ENCODE data around the gene WBP4. TPM values are rescaled to one million over a fixed set of nuclear protein-coding genes. Genes with fewer than 3 reads are reported as not detected.
A peak's percentile ranks its signal among the peaks of the same experiment; 100 is the strongest.
"Not testable (repeated sequence)": the region's sequence is repeated elsewhere in the genome, so short reads cannot be mapped to it uniquely, and the experiment has no call there.

WBP4 gene
- total RNA-seq, 4 donors from 2014 or later = 8.8 to 16.2 (median 14.2) TPM

DNA sequence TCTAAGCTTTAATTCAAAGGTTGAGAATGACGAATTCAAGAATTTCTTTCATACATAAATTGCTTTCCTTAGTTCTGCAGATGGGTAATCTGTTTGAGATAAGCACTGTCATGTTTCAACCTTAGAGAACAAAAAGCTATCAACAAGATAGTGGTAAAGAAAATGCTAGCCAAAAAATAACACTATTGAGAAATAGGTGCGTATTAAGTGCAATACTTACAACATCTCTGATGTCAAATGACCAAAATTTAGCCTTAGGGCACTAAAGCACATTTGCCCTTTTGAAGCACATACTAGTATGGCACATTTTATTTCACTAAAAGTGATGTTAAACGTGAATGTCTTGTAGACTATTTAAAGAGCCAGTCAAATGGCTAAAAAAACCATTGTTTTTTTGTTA is 66.4 kb downstream of the WBP4 start:
- intact Hi-C loops (cut with DNase I; ENCODE audit: low total_unique reads) = no loop called here
- H3K27ac ChIP-seq = no peak overlapping the region
- H3K4me1 ChIP-seq = peaks cover 0 to 4% of the 10 kb centered on the region in 2 donors

GRCh38 chr13:41130356-41130755 is 69.0 kb downstream of the WBP4 start:
- TF ChIP-seq POLR2A (IDR thresholded peaks at IDR 0.05) = no peak
- TF ChIP-seq CTCF (IDR thresholded peaks at IDR 0.05) = no peak
- Histone ChIP-seq H3K36me3 (no peaks in the 10 kb centered on the region), H3K4me3 (no peak overlapping the region), H3K4me1 (peaks cover 0 to 4% of the 10 kb centered on the region in 2 donors), H3K27me3 (no peaks in the 10 kb centered on the region), H3K9me3 (no peaks in the 10 kb centered on the region), H3K27ac (peak overlapping the region in 1 of 2 donors; percentile 13)
- no peak for DNase-seq
- intact Hi-C loops (cut with DNase I; ENCODE audit: low total_unique reads) = loop anchor here (10.0 kb wide), 1 partner anchor 64 kb away; the partner anchor contains the start of gene KBTBD7

More for the DNA sequence above, 66.4 kb downstream of the WBP4 start:
- no peaks in the 10 kb centered on the region for H3K9me3 ChIP-seq
- no peak for DNase-seq
- H3K27me3 ChIP-seq = no peaks in the 10 kb centered on the region
- no peaks in the 10 kb centered on the region for H3K36me3 ChIP-seq
- no peak overlapping the region for H3K4me3 ChIP-seq
- TF ChIP-seq CTCF (IDR thresholded peaks at IDR 0.05) = no peak
- TF ChIP-seq POLR2A (IDR thresholded peaks at IDR 0.05) = no peak

DNA sequence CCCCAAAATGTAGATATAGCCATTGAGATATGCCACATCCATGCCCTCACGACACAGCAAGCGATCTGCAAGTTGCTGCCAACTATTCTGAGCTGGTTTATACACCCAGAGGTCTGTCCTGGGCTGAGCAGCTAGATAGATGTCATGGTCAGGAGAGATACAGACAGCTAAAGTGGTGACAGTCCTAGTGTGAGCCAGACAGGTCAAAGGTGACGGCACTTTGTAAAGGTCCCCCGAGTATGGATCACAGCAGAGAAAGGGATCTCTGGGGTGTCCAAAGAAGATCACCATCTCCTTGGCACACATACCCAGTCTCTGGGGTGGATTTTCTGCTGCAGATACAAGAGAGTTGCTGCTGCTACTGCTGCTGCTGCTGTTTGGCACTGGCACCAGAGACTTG is 69.9 kb downstream of the WBP4 start:
- H3K27me3 ChIP-seq, H3K4me1 ChIP-seq, H3K36me3 ChIP-seq, H3K9me3 ChIP-seq, DNase-seq, H3K27ac ChIP-seq: not testable (repeated sequence)
- H3K4me3 ChIP-seq = peak overlapping the region in 1 of 2 donors; percentile 3
- intact Hi-C loops (cut with DNase I; ENCODE audit: low total_unique reads) = loop anchor here (10.0 kb wide), 1 partner anchor 64 kb away; the partner anchor contains the start of gene KBTBD7

GRCh38 chr13:41131660-41132511 is 70.6 kb downstream of the WBP4 start:
- intact Hi-C loops (cut with DNase I; ENCODE audit: low total_unique reads) = loop anchor here (10.0 kb wide), 1 partner anchor 63 kb away; the partner anchor contains the start of gene KBTBD7
- H3K4me1 ChIP-seq, H3K36me3 ChIP-seq, H3K27me3 ChIP-seq, H3K9me3 ChIP-seq, DNase-seq: not testable (repeated sequence)
- Histone ChIP-seq H3K4me3 (peak overlapping the region; percentile 89 to 90), H3K27ac (peak overlapping the region; percentile 82 to 89)

- peak within 1 kb of the TSS; percentile 89 to 90 for H3K4me3 ChIP-seq
Measured at GRCh38 chr13:41132512-41133152, 71.3 kb downstream of the WBP4 start, which contains the start of gene KBTBD6. Gene KBTBD6, minus strand, starts transcription at chr13:41132802. Its CDS starts 291 bp downstream, at chr13:41132511.

More at GRCh38 chr13:41132512-41133152, 71.3 kb downstream of the WBP4 start, which contains the start of gene KBTBD6:
- peak; percentile 94 to 95 for DNase-seq
- TF ChIP-seq POLR2A (IDR thresholded peaks at IDR 0.05) (peak; percentile 59 to 63), CTCF (IDR thresholded peaks at IDR 0.05) (peak in 1 of 4 experiments; percentile 37)
- intact Hi-C loops (cut with DNase I; ENCODE audit: low total_unique reads) = loop anchor here (10.0 kb wide), 1 partner anchor 62 kb away; the partner anchor contains the start of gene KBTBD7
- H3K27ac ChIP-seq = peak within 1 kb of the TSS; percentile 82 to 89
- no peaks in the 10 kb centered on the region for H3K36me3 ChIP-seq
- H3K27me3 ChIP-seq = no peaks in the 10 kb centered on the region
- peaks cover 0 to 4% of the 10 kb centered on the region in 2 donors for H3K4me1 ChIP-seq
- no peaks in the 10 kb centered on the region for H3K9me3 ChIP-seq

MicroRNAs within 50 kb of the gene (microRNA counts, 767-probe panel; counts per million panel counts)
- 0 counts per million in 2 donors for microRNA hsa-miR-3168

Small RNA genes lying within 50 kb of the gene (microRNA-seq; reads per million reads assigned to microRNA genes)
- not detected for gene MIR3168 (ENCODE audit: borderline microRNAs expressed, borderline replicate concordance)

Small RNA genes lying within 50 kb of the gene (small RNA-seq; reads per million reads assigned to genes)
- gene MIR3168 (not detected), gene RN7SL597P (not detected)

Other genes with a start within 250 kb of the WBP4 start
- 10 to 100 TPM; 61.5 to 96.1 (median 74.1) TPM for gene ELF1, start 42.2 kb upstream of the WBP4 start, total RNA-seq
- 10 to 100 TPM in 3 of 4 donors, 1 to 10 TPM in 1; 6.1 to 33.9 (median 15.2) TPM for gene KBTBD6, start 71.3 kb downstream of the WBP4 start, total RNA-seq
- gene KBTBD7, start 133.1 kb downstream of the WBP4 start, total RNA-seq = 10 to 100 TPM in 1 of 4 donors, 1 to 10 TPM in 3; 5.9 to 44.0 (median 8.8) TPM
- 10 to 100 TPM in 3 of 4 donors, 1 to 10 TPM in 1; 4.1 to 24.1 (median 13.9) TPM for gene MTRF1, start 202.1 kb downstream of the WBP4 start, total RNA-seq
- 10 to 100 TPM; 25.4 to 62.2 (median 46.5) TPM for gene NAA16, start 249.8 kb downstream of the WBP4 start, total RNA-seq

Data from uterus (tissue), 4 donors.